ENCODE data around the gene ERC2.

ERC2 gene

GRCh38 chr3:55650011-55650410, 818.3 kb downstream of the ERC2 start:
- no peak for DNase-seq

DNA sequence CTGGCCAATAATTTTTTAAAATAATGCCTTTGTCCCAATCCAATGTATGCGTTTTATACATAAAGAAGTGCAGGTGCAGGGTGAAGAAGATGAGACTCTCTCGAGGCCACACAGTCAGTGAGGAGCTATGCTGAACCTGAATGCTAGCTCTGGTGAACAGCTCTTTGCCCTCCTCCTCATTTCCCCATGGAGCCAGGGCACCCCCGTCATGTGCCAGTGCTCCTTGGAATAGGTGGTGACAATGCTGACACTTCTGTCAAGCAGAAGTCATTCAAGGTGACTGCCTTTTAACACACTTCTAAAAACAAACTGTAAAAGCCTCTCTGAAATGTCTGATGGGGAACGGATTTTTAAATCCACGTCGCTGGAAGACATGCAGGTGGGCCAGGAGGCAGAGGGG, 818.7 kb downstream of the ERC2 start:
- DNase-seq = no peak

- no peak for DNase-seq
Observed at GRCh38 chr3:55648591-55649318, 819.5 kb downstream of the ERC2 start.

GRCh38 chr3:55647670-55648069, 820.6 kb downstream of the ERC2 start:
- DNase-seq = no peak

- no peak for DNase-seq
Observed at GRCh38 chr3:55647063-55647462, 821.2 kb downstream of the ERC2 start.

- no peak for DNase-seq
Observed at GRCh38 chr3:55646121-55646520, 822.1 kb downstream of the ERC2 start.

- DNase-seq = no peak
Observed at GRCh38 chr3:55645422-55645821, 822.8 kb downstream of the ERC2 start.

DNA sequence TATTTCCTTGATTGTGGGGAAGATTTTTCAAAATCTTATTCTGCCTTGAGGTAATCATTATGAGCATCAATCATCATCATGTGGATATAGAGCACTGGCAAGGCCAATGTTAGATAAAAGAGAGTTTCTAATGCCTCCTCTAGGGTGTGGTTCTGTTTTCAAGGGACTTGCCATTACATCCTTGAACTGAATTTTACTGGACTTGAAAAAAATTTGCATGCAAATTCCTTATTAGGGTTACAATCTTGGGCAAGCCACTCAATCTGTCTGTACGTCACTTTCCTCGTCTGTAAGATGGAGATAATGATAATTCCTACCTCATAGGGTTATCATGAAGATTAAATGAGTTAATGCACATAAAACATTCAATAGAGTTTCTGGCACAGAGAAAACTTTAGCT, 825.0 kb downstream of the ERC2 start:
- no peak for DNase-seq

GRCh38 chr3:55641964-55642363, 826.3 kb downstream of the ERC2 start:
- no peak for DNase-seq

GRCh38 chr3:55639896-55640765, 828.1 kb downstream of the ERC2 start:
- no peak for DNase-seq

DNA sequence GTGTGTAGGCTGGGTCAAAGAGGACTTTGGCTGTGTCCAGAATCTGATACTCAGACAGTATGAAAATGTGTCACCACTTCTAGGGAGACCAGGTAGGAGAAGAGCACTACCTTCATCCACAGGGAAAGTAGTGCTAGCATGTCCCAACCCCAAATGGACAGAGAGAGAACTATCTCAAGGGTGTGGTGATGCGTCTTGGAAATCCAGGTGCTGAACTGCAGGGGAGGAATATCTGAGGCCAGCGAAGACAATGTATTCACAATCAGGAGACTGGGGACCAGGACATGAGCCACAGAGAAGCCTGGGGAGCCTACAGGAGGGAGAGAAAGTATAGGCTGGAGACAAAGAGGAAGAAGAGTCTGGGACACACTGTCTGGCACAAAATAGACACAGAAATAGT, 829.1 kb downstream of the ERC2 start:
- DNase-seq = no peak

GRCh38 chr3:55637906-55638638, 830.2 kb downstream of the ERC2 start:
- no peak for DNase-seq

DNA sequence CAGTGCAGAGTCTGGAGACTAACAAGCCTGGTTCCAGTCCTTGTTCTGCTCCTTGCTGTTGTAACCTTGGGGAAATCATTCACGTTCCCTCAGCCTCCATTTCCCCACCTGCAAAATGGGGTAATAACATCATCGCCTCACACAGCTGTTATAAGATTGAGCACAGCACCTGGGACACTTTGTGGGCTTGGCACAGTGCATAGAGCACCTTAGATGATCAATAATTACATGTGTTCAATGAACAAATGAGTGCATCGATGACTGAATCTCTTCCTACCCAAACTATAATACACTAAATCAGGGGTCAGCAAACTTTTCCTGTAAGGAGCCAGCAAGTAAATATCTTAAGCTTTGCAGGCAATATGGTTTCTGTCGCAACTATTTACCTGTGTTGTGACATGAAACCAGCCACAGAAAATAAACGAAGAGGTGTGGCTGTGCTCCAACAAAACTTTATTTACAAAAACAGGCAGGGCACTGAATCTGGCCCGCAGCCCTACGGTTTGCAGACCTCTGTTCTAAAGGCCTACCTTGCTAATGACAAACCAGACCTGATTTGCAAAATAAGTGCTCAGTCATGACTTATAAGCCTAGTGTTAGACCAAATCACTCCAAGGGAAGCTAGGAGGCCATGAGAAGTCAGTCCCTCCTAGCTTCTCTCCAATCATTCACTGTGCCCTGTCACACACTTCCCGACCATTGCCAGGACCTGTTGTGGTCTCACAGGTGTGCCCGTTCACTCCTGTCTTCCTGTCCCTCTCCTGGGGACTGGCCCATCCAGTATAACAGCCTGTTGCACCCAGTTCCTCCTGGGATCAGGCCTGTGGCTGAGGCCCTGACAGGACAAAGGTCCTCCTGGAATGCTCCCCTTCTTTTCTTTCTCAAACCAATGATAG, 831.7 kb downstream of the ERC2 start:
- no peak for DNase-seq

DNA sequence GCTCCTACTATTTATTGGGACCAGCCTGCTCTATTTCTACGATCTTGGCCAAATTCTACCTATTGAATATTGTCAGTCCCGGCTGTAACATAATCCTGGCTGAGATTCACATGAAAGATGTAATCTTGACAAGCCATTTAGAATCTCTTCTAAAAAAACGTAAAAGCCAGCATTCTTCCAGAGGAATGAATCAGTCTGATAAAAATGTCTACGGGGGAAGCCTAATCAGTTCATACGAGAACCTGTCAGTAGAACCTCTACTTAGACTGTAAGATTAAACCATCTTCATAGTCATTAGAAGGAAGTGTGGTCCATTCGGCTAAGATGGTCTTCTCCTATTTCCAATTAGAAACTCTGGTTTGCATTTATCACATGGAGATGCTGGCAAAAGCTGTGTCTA, 833.9 kb downstream of the ERC2 start:
- no peak for DNase-seq

- DNase-seq = no peak
Observed at GRCh38 chr3:55633333-55633732, 834.9 kb downstream of the ERC2 start.

GRCh38 chr3:55631766-55632331, 836.4 kb downstream of the ERC2 start:
- no peak for DNase-seq

DNA sequence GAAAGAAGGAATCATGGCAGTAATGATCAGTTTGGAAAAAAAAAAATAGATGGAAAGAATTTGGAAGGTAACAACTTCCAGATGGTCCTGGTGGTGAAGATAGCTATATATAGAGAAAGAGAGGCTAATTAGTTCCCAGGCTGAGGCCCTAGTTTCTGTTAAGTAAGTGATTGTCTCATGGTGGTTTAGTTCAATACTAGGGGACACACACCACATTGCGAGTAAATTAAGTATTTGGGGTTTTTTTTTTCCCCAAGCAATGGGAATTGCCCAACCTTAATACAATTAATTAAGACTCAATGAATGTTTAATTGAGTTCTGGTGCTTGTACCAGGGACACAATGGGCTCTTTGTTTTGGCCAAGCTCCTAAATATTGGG, 837.4 kb downstream of the ERC2 start:
- DNase-seq = no peak

- DNase-seq = no peak
Observed at GRCh38 chr3:55630280-55630920, 837.9 kb downstream of the ERC2 start.

DNA sequence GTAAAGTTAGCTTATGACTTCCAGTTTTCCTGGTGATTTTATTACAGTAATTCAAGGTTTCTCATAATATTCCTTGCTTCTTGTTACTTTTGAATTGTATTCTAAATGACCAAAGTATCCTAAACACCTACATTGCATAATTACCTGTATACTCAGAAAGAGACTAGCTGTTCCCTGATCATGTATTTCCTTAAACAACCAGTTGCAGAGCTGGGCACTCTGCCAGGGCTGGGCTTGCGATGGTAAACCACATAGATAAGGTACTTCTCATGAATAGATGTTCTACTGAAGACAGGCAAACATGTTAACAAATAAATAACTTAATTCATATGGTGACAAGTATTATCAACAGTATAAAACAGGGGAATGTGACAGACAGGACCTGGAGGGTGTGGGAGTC, 838.8 kb downstream of the ERC2 start:
- DNase-seq = no peak

GRCh38 chr3:55626279-55626665, 842.0 kb downstream of the ERC2 start:
- no peak for DNase-seq

DNA sequence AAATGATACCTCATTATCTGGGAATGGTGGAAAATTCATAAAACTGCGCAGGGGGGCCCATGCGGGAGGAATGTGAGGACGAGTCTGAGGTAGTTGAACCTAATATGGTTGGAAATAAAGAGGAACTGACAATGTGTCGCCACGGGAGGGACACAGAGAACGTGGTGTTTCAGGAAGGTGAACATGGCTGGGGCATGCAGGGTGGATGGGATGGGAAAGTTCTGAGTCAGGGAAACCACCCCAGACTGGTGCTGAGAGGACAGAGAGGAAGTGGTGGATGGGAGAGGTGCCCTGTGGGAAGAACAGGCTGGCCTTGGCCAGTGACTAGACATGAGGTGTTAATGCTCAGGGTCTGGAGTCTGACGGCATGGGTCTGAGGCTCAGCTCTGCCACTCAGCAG, 844.0 kb downstream of the ERC2 start:
- no peak for DNase-seq

GRCh38 chr3:55623786-55624185, 844.5 kb downstream of the ERC2 start:
- DNase-seq = no peak

All from effector CD8-positive, alpha-beta T cell (primary cell).